CD4-positive, alpha-beta T cell treated with Interleukin-15 for 1 hour (primary cell): ENCODE results near the gene FGD2.
A peak's percentile ranks its signal among the peaks of the same experiment; 100 is the strongest.

Experiments
- DNase-seq: peaks from one replicate; pipeline ENCODE4 v3.0.0-alpha.2; 2020

FGD2 gene

GRCh38 chr6:36998723-36999038 lies 6.8 kb upstream of the FGD2 start:
- DNase-seq: no peak

GRCh38 chr6:36999061-36999750 lies 6.2 kb upstream of the FGD2 start:
- DNase-seq: no peak

DNA sequence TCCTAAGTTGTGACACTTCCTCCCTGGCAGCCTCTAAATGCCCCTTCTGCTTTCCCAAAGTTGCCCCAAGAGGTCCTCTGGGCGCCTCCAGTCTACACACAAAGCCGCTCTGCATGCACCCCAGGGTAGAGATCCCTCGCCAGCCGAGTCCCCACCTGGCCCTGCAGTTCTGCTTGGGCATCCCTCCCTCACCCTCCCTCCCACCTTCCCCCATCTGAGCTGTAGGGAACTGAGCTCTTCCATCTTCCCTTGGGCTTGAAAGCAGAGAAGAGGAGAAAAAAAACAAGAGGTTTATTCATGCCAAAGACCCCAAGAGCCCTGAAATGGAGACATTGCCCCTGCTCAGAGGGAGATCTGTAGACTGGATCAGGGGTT lies 5.7 kb upstream of the FGD2 start:
- no peak for DNase-seq

DNA sequence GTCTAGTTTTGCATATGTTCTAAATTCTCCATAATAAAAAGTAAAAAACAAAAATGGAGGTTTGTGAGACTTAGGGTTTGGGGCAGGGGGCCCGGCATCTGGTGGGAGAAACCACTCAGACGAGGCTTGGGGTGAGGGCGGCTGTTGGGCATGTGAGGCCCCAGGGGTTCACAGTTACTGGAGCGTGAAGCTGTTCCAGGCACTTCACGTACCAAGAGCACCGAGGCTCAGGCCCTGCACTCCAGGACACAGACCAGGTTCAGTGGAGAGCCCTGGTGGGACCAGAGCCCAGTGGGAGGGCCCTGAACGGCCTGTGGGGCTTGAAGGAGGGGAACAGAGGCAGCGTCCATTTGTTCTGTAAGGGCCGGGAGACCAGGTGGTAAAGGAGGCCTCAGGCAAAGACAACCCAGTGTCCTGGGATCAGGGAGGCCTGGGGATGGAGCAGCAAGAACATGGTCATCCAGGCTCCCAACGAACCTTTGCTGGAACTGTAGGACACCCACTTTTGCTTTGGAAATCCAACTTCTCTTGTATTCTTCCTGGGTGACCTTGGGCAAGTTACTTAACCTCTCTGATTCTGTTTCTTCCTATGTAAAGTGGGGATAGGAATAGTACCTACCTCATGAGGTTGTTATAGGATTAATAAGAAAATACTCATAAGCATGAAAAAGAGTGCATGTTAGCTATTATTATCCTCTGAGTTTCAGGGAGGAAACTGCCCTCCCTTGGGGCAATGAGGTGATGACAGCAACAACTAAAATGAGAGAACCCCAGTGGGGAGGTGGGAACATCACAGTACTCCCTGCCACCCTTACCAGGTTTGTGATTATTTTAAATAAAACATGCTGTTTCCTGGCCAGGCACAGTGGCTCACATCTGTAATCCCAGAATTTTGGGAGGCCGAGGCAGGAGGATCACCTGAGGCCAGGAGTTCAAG lies 1.1 kb upstream of the FGD2 start:
- DNase-seq: no peak

GRCh38 chr6:37005827-37006567 lies 542 bp downstream of the FGD2 start:
- no peak for DNase-seq

DNA sequence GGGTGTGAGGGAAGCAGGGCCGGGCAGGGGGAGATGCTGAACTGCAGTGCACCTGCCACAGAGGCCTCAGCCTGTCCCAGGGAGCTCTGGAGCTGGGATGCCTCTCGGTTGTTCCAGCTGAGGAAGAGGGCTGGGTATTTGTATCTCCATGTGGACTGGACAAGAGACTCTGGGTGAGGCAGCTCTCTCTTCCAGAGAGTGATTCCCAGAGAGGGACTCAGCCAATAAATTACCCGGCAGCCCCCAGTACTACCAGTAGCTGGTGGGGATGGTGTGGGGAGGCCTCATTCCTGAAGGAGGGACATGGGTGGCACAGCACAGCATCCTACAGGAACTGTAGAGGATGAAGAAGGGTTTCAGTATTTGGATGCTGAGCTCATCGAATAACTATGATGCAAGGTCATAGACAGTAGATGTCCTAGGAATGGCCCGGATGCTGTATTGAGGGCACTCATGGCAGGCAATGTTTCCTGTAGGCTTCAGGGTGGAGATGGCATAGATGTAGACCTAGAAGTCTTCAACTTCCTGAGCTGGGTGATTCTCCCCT lies 1.4 kb downstream of the FGD2 start:
- no peak for DNase-seq

GRCh38 chr6:37007340-37008043 lies 2.0 kb downstream of the FGD2 start:
- peak; percentile 58 for DNase-seq

DNA sequence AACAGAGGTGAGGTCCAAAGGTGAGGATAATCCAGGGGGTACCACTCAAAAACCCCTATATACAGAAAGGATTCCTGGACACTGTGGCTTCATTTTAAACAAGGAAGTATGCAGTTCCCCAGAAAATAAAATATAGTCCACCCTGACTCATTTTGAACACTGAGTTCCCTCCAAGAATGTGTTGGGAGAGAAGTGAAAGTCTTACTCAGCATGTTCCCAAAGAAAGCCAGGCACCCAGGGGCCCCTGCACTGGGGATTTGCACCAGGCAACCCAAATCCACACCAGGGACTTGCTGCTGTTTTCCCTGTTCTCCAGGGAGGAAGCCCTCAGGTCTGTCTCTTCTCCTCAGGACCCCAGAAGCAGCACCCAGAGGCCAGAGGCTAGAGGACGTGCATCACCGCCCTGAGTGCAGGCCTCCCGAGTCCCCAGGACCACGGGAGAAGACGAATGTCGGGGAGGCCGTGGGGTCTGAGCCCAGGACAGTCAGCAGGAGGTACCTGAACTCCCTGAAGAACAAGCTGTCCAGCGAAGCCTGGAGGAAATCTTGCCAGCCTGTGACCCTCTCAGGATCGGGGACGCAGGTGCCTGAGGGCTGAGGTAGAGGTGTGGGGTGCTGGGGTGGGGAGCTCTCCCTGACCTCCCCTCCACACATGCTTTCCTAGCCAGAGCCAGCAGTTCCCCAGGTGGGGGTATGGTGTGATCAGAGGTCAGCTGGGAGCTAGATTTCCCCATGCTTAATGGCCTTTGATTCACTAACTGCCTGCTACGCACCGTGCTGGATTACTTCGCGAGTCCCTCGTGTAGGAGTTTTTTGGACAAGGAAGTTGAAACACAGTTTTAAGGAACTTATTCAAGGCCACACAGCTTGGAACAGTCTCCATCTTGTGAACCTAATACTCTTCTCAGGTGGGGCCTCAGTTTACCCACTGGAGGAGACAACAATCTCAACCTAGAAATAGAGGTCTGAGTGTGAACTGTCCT lies 3.3 kb downstream of the FGD2 start:
- DNase-seq: no peak

DNA sequence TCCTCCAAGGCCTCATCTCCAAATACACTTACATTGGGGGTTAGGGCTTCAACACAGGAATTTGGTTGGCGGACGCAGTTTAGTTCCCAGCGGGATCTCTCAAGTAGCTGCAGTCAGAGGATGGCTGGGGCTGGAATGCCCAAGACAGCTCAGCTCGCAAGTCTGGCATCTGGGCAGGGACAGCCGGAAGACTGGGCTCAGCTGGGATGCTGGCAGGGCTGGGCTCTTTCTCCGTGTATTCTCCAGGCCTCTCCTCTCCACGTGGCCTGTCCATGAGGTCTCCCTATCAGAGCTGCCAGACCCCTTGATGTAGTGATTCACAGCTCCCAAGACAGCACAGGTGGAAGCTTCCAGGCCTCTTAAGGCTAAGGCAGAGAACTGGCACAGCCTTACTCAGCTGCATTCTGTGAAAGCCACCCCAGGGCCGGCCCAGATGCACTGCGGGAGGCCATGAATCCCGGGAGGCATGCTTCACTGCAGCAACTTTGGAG lies 5.0 kb downstream of the FGD2 start:
- no peak for DNase-seq

DNA sequence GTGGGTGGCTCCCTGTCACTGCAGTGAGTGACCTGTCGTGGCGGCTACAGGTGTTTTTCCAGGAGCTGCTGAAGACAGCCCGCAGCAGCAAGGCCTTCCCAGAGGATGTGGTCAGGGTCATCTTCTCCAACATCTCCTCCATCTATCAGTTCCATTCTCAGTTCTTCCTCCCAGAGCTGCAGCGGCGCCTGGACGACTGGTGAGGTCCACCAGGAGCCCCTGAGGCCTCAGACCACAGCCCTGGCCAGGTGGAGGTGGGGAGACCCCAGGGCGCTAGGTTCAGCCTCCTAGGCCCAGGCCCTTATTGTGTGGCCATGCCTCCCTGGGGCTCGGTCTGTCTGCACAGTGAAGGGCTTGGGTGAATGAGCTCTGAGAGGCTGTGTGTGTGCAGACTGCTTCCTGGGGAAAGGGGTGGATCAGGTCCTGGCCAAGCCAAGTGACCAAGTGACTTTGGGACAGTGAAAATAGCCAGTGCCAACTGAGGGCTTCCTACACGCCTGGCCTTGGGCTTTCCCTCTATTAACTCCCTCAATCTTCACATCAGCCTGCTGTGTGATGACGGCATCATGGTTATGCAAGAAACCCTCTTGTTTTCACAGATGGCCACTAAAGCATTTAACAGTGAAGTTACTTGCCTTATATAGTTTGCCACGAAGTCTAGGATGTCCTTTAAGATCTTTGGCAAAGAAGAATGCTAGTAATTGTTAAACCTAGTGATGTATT lies 6.4 kb downstream of the FGD2 start:
- DNase-seq: no peak

GRCh38 chr6:37013516-37014491 lies 8.3 kb downstream of the FGD2 start:
- DNase-seq: no peak

GRCh38 chr6:37014667-37015066 lies 9.2 kb downstream of the FGD2 start:
- DNase-seq: no peak

DNA sequence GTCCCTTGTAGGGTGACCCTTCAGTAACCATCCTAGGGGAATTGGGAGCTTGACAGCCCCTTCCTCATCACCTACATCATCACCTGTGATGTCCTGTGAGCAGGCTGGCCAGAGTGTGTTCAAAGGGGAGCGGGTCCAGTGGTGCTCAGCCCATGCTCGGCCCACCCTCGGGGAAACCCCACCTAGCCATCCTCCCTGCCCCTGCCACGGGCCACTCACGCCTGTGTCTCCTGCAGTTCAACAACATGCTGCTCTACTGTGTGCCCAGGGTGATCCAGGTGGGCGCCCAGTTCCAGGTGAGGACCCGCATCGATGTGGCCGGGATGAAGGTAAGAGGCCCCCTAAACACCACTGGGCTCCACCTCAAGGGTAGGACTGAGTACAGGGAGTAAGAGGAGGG lies 10.1 kb downstream of the FGD2 start:
- no peak for DNase-seq

DNA sequence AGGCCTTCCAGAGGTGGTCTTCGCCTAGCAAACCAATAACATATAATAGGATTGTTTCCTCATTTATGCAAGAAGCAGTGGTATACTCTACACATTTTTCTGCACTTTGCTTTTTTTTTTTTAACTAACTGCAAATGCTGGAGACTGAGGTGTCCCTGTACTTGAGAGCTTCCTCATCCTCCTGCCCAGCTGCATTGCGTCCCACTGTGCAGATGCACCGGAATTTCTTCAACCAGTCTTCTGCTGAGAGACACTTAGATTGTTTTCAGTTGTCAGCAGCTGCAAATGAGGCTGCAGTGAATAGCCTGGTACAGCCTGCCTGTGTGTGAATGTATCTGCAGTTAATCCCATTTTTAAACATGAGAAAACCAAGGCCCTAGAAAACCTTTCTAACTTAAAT lies 11.5 kb downstream of the FGD2 start:
- no peak for DNase-seq

- DNase-seq: no peak
These were observed 12.2 kb downstream of the FGD2 start for GRCh38 chr6:37017606-37018197.

- DNase-seq: peak; percentile 88
These were observed 13.0 kb downstream of the FGD2 start for GRCh38 chr6:37018198-37019064.

DNA sequence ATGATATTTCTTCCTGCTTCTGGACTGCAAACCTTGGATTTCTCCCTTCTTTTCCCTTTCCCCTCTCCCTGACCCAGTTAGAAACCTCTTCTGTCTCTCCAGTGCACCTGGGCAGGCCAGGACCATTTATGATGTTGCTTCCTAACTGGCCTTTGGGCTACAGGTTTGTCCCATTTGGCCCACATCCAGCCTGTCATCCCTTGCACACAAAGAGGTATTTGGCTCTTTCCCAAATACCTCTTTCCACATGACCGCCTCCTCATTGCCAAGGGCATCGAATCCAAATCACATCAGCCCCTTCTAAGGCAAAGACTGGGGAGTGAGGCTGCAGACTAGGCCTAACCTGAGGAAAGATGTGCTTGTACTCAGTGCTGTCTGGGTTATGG lies 13.6 kb downstream of the FGD2 start:
- DNase-seq: no peak

GRCh38 chr6:37020381-37020780 lies 14.9 kb downstream of the FGD2 start:
- DNase-seq: no peak
